HEK293 (cell line): Measurements from ENCODE around the gene MATR3.

Experiments
- BCL11B ChIP-seq: fragments of 450-650 bp; formaldehyde crosslinking; IDR thresholded peaks from 2 replicates; pipeline ENCODE4 v1.5.1; 2016; ENCODE audit warnings: low read depth, missing biosample characterization, missing genetic modification characterization
- KLF16 ChIP-seq: fragments of 450-650 bp; formaldehyde crosslinking; IDR thresholded peaks from 2 replicates; pipeline ENCODE4 v1.5.1; 2017; ENCODE audit warnings: missing biosample characterization, missing genetic modification characterization
- KLF9 ChIP-seq: fragments of 450-650 bp; formaldehyde crosslinking; IDR thresholded peaks from 2 replicates; pipeline ENCODE4 v1.5.1; 2016; ENCODE audit warnings: missing biosample characterization, missing genetic modification characterization, low read depth
- SCRT1 ChIP-seq: fragments of 450-650 bp; formaldehyde crosslinking; IDR thresholded peaks from 2 replicates; pipeline ENCODE4 v1.5.1; 2016; ENCODE audit warnings: missing biosample characterization, missing genetic modification characterization, borderline replicate concordance
- SP2 ChIP-seq: fragments of 450-650 bp; formaldehyde crosslinking; IDR thresholded peaks from 2 replicates; pipeline ENCODE4 v1.5.1; 2016; ENCODE audit warnings: missing biosample characterization, missing genetic modification characterization
- SP3 ChIP-seq: fragments of 450-650 bp; formaldehyde crosslinking; IDR thresholded peaks from 2 replicates; pipeline ENCODE4 v1.5.1; 2016; ENCODE audit warnings: missing biosample characterization, missing genetic modification characterization
- TRIM28 ChIP-seq: IDR thresholded peaks from 2 replicates; pipeline ENCODE4 v1.6.1; 2011; ENCODE audit warnings: low read length, control low read depth, borderline replicate concordance
- ZEB2 ChIP-seq: fragments of 450-650 bp; formaldehyde crosslinking; IDR thresholded peaks from 2 replicates; pipeline ENCODE4 v1.5.1; 2016; ENCODE audit warnings: missing biosample characterization, missing genetic modification characterization
- ZFP69B ChIP-seq: fragments of 450-650 bp; formaldehyde crosslinking; IDR thresholded peaks from 2 replicates; pipeline ENCODE4 v1.5.1; 2016; ENCODE audit warnings: missing biosample characterization, missing genetic modification characterization
- ZNF133 ChIP-seq: fragments of 450-650 bp; formaldehyde crosslinking; IDR thresholded peaks from 2 replicates; pipeline ENCODE4 v1.5.1; 2016; ENCODE audit warnings: missing biosample characterization, missing genetic modification characterization
- ZNF24 ChIP-seq: fragments of 450-650 bp; formaldehyde crosslinking; IDR thresholded peaks from 2 replicates; pipeline ENCODE4 v1.5.1; 2016; ENCODE audit warnings: missing biosample characterization, missing genetic modification characterization
- ZNF335 ChIP-seq: fragments of 450-650 bp; formaldehyde crosslinking; conservative IDR thresholded peaks from 2 replicates; pipeline ENCODE4 v1.5.1; 2016; ENCODE audit warnings: missing biosample characterization, missing genetic modification characterization
- ZNF366 ChIP-seq: fragments of 450-650 bp; formaldehyde crosslinking; conservative IDR thresholded peaks from 2 replicates; pipeline ENCODE4 v1.5.1; 2016; ENCODE audit warnings: missing biosample characterization, missing genetic modification characterization
- ZNF473 ChIP-seq: fragments of 450-650 bp; formaldehyde crosslinking; IDR thresholded peaks from 2 replicates; pipeline ENCODE4 v1.5.1; 2017; ENCODE audit warnings: missing biosample characterization, missing genetic modification characterization
- ZNF549 ChIP-seq: fragments of 450-650 bp; IDR thresholded peaks from 2 replicates; pipeline ENCODE4 v1.5.1; 2018; ENCODE audit warnings: missing biosample characterization, missing genetic modification characterization, mild to moderate bottlenecking, inconsistent platforms, moderate library complexity
- ZNF561 ChIP-seq: fragments of 450-650 bp; IDR thresholded peaks from 2 replicates; pipeline ENCODE4 v1.5.1; 2018; ENCODE audit warnings: missing biosample characterization, missing genetic modification characterization, borderline replicate concordance
- ZNF621 ChIP-seq: fragments of 450-650 bp; formaldehyde crosslinking; IDR thresholded peaks from 2 replicates; pipeline ENCODE4 v1.5.1; 2017; ENCODE audit warnings: missing biosample characterization, missing genetic modification characterization
- ZNF624 ChIP-seq: fragments of 450-650 bp; formaldehyde crosslinking; IDR thresholded peaks from 2 replicates; pipeline ENCODE4 v1.5.1; 2017; ENCODE audit warnings: missing biosample characterization, missing genetic modification characterization
- ZNF629 ChIP-seq: fragments of 450-650 bp; formaldehyde crosslinking; IDR thresholded peaks from 2 replicates; pipeline ENCODE4 v1.5.1; 2017; ENCODE audit warnings: missing biosample characterization, missing genetic modification characterization
- ZNF777 ChIP-seq: fragments of 450-650 bp; formaldehyde crosslinking; IDR thresholded peaks from 2 replicates; pipeline ENCODE4 v1.5.1; 2017; ENCODE audit warnings: missing biosample characterization, missing genetic modification characterization, borderline replicate concordance
- ZSCAN16 ChIP-seq: fragments of 450-650 bp; formaldehyde crosslinking; IDR thresholded peaks from 2 replicates; pipeline ENCODE4 v1.5.1; 2016; ENCODE audit warnings: missing biosample characterization, missing genetic modification characterization
- ZXDB ChIP-seq: fragments of 450-650 bp; formaldehyde crosslinking; IDR thresholded peaks from 2 replicates; pipeline ENCODE4 v1.5.1; 2016; ENCODE audit warnings: missing biosample characterization, missing genetic modification characterization
- TF ChIP-seq, protein P1 (sequence below): fragments of 450-650 bp; formaldehyde crosslinking; IDR thresholded peaks from 2 replicates; pipeline ENCODE4 v1.5.1; 2017; ENCODE audit warnings: missing biosample characterization, missing genetic modification characterization
- TF ChIP-seq, protein P2 (sequence below): fragments of 450-650 bp; formaldehyde crosslinking; IDR thresholded peaks from 2 replicates; pipeline ENCODE4 v1.5.1; 2016; ENCODE audit warnings: missing biosample characterization, missing genetic modification characterization
- TF ChIP-seq, protein P3 (sequence below): fragments of 450-650 bp; formaldehyde crosslinking; IDR thresholded peaks from 2 replicates; pipeline ENCODE4 v1.5.1; 2016; ENCODE audit warnings: missing biosample characterization, missing genetic modification characterization
- TF ChIP-seq, protein P4 (sequence below): fragments of 450-650 bp; formaldehyde crosslinking; IDR thresholded peaks from 2 replicates; pipeline ENCODE4 v1.5.1; 2016; ENCODE audit warnings: missing biosample characterization, missing genetic modification characterization
- TF ChIP-seq, protein P5 (sequence below): fragments of 450-650 bp; formaldehyde crosslinking; IDR thresholded peaks from 2 replicates; pipeline ENCODE4 v1.5.1; 2016; ENCODE audit warnings: missing biosample characterization, missing genetic modification characterization

The MATR3 gene

DNA sequence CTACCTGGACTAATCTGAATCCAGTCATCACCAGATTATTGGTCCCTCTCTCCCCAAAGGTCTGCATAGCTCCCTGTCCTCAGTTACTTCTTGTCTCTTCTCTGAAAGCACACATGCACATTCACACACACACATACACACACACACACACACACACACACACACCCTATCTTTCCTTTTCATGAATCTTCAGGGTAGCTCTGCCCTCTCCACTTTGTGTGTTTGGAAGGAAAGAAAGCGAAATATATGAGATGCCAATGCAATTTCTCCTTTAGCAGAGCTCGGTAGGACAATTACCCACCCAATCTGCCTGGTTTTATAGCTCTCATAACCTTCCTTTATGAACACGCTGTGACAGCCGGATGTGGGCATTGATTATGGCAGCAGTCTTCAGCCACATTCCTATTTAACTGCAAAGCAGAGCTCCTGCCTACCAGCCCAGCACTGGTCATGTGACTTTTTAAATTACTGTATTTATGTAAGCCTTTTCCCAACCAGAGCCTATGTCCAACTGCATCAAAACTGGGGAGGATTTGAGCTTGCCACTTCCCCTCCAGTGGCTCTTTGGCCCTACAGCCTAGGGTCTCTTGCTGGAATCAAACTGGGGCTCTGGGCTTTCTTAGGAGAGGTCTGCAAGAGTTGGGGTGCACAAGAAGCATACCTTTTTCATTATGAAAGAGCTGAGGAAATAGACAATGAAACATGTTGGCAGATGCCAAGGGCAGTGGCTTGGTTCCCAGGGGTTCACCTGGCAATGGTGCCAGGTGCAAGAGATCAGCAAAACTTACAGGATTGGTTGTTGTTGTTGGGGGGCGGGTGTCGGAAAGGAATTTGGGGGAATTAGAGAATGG is 20.8 kb upstream of the MATR3 start (continued):
- TF ChIP-seq ZNF24 (tag by site-specific recombination) = 0 out of 2 replicates have a peak, but pooled peaks have one; percentile 66
- 0 out of 2 replicates have a peak, but pooled peaks have one; percentile 14 for TF ChIP-seq SP3 (tag by site-specific recombination)
- TF ChIP-seq BCL11B = no peak
- TF ChIP-seq ZNF133 = no peak; the same call in 1 of the 2 replicates
- peak; percentile 47 for TF ChIP-seq SP2 (tag by site-specific recombination)
- no peak; the same call in 1 of the 2 replicates for TF ChIP-seq KLF16 (tag by site-specific recombination)
- TF ChIP-seq, protein P1, sequence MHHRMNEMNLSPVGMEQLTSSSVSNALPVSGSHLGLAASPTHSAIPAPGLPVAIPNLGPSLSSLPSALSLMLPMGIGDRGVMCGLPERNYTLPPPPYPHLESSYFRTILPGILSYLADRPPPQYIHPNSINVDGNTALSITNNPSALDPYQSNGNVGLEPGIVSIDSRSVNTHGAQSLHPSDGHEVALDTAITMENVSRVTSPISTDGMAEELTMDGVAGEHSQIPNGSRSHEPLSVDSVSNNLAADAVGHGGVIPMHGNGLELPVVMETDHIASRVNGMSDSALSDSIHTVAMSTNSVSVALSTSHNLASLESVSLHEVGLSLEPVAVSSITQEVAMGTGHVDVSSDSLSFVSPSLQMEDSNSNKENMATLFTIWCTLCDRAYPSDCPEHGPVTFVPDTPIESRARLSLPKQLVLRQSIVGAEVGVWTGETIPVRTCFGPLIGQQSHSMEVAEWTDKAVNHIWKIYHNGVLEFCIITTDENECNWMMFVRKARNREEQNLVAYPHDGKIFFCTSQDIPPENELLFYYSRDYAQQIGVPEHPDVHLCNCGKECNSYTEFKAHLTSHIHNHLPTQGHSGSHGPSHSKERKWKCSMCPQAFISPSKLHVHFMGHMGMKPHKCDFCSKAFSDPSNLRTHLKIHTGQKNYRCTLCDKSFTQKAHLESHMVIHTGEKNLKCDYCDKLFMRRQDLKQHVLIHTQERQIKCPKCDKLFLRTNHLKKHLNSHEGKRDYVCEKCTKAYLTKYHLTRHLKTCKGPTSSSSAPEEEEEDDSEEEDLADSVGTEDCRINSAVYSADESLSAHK (tag by site-specific recombination) = 0 out of 2 replicates have a peak, but pooled peaks have one; percentile 23
- TF ChIP-seq ZNF629 (tag by site-specific recombination) = peak; percentile 44; the same call in 1 of the 2 replicates
- TF ChIP-seq ZNF473 (tag by site-specific recombination) = 0 out of 2 replicates have a peak, but pooled peaks have one; percentile 25
- TF ChIP-seq ZNF621 (tag by site-specific recombination) = no peak
- TF ChIP-seq TRIM28 = no peak
- 0 out of 2 replicates have a peak, but pooled peaks have one; percentile 36 for TF ChIP-seq ZXDB (tag by site-specific recombination)
- TF ChIP-seq ZNF624 (tag by site-specific recombination) = peak; percentile 54; the same call in 1 of the 2 replicates
- peak; percentile 56; the same call in 1 of the 2 replicates for TF ChIP-seq KLF9 (tag by site-specific recombination)
- 0 out of 2 replicates have a peak, but pooled peaks have one; percentile 15 for TF ChIP-seq SCRT1 (tag by site-specific recombination)
- 0 out of 2 replicates have a peak, but pooled peaks have one; percentile 22 for TF ChIP-seq ZNF777 (tag by site-specific recombination)
- TF ChIP-seq ZFP69B = peak; percentile 37; the same call in 1 of the 2 replicates
- TF ChIP-seq, protein P2, sequence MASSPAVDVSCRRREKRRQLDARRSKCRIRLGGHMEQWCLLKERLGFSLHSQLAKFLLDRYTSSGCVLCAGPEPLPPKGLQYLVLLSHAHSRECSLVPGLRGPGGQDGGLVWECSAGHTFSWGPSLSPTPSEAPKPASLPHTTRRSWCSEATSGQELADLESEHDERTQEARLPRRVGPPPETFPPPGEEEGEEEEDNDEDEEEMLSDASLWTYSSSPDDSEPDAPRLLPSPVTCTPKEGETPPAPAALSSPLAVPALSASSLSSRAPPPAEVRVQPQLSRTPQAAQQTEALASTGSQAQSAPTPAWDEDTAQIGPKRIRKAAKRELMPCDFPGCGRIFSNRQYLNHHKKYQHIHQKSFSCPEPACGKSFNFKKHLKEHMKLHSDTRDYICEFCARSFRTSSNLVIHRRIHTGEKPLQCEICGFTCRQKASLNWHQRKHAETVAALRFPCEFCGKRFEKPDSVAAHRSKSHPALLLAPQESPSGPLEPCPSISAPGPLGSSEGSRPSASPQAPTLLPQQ (tag by site-specific recombination) = 0 out of 2 replicates have a peak, but pooled peaks have one; percentile 41
- no peak for TF ChIP-seq ZNF549 (tag by site-specific recombination)
- TF ChIP-seq ZNF335 (tag by site-specific recombination) = peak; percentile 59
- TF ChIP-seq, protein P3, sequence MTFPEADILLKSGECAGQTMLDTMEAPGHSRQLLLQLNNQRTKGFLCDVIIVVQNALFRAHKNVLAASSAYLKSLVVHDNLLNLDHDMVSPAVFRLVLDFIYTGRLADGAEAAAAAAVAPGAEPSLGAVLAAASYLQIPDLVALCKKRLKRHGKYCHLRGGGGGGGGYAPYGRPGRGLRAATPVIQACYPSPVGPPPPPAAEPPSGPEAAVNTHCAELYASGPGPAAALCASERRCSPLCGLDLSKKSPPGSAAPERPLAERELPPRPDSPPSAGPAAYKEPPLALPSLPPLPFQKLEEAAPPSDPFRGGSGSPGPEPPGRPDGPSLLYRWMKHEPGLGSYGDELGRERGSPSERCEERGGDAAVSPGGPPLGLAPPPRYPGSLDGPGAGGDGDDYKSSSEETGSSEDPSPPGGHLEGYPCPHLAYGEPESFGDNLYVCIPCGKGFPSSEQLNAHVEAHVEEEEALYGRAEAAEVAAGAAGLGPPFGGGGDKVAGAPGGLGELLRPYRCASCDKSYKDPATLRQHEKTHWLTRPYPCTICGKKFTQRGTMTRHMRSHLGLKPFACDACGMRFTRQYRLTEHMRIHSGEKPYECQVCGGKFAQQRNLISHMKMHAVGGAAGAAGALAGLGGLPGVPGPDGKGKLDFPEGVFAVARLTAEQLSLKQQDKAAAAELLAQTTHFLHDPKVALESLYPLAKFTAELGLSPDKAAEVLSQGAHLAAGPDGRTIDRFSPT (tag by site-specific recombination) = no peak
- TF ChIP-seq ZNF561 = 0 out of 2 replicates have a peak, but pooled peaks have one; percentile 33
- peak; percentile 63; the same call in 1 of the 2 replicates for TF ChIP-seq ZSCAN16 (tag by site-specific recombination)
- TF ChIP-seq, protein P4, sequence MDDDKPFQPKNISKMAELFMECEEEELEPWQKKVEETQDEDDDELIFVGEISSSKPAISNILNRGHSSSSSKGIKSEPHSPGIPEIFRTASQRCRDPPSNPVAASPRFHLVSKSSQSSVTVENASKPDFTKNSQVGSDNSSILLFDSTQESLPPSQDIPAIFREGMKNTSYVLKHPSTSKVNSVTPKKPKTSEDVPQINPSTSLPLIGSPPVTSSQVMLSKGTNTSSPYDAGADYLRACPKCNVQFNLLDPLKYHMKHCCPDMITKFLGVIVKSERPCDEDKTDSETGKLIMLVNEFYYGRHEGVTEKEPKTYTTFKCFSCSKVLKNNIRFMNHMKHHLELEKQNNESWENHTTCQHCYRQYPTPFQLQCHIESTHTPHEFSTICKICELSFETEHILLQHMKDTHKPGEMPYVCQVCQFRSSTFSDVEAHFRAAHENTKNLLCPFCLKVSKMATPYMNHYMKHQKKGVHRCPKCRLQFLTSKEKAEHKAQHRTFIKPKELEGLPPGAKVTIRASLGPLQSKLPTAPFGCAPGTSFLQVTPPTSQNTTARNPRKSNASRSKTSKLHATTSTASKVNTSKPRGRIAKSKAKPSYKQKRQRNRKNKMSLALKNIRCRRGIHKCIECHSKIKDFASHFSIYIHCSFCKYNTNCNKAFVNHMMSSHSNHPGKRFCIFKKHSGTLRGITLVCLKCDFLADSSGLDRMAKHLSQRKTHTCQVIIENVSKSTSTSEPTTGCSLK (tag by site-specific recombination) = no peak
- peak; percentile 45; the same call in 1 of the 2 replicates for TF ChIP-seq ZEB2 (tag by site-specific recombination)
- TF ChIP-seq, protein P5, sequence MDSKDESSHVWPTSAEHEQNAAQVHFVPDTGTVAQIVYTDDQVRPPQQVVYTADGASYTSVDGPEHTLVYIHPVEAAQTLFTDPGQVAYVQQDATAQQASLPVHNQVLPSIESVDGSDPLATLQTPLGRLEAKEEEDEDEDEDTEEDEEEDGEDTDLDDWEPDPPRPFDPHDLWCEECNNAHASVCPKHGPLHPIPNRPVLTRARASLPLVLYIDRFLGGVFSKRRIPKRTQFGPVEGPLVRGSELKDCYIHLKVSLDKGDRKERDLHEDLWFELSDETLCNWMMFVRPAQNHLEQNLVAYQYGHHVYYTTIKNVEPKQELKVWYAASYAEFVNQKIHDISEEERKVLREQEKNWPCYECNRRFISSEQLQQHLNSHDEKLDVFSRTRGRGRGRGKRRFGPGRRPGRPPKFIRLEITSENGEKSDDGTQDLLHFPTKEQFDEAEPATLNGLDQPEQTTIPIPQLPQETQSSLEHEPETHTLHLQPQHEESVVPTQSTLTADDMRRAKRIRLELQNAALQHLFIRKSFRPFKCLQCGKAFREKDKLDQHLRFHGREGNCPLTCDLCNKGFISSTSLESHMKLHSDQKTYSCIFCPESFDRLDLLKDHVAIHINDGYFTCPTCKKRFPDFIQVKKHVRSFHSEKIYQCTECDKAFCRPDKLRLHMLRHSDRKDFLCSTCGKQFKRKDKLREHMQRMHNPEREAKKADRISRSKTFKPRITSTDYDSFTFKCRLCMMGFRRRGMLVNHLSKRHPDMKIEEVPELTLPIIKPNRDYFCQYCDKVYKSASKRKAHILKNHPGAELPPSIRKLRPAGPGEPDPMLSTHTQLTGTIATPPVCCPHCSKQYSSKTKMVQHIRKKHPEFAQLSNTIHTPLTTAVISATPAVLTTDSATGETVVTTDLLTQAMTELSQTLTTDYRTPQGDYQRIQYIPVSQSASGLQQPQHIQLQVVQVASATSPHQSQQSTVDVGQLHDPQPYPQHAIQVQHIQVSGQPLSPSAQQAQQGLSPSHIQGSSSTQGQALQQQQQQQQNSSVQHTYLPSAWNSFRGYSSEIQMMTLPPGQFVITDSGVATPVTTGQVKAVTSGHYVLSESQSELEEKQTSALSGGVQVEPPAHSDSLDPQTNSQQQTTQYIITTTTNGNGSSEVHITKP = peak; percentile 43; the same call in 1 of the 2 replicates
- TF ChIP-seq ZNF366 (tag by site-specific recombination) = peak; percentile 88
